Stimulated activated CD4-positive, alpha-beta T cell treated with anti-CD3 and anti-CD28 coated beads, Interleukin-15, amount 100 ng/mL, for 1 hour (primary cell): ENCODE data around the gene ANAPC2.
A peak's percentile ranks its signal among the peaks of the same experiment; 100 is the strongest.

ENCODE experiments used
- DNase-seq, 2 donors: peaks; one replicate each; pipeline ENCODE4 v3.0.0-alpha.2; 2020; ENCODE audit warnings: low read depth in 1 of 2, low spot score in 1 of 2

The ANAPC2 gene

DNA sequence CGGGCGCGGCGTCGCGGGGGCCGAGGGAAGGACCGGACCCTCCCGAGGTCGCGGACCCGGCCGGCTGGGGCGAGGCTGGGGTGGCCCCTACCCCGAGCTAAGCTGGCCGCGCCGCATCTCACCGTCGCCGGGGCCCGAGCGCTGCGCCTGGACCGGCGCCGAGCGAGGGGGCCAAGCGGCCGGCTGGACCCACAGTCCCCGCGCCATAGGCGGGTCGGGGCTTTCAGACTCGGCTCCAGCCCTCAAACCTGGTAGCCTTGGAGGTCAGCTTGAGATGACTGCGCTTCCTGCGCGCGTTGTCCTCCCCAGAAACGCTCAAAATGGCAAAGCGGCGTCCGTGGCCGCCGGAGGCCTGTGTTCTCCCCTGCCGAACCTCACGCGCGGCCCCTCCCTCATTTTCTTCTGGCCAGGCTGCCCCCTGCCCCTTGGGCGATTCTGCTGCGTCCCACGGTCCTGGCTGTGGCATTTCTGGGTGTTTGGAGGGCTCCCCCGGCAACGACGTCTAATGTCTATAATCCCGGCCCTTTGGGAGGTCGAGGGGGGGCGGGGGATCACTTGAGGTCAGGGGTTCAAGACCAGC lies 58.1 kb downstream of the ANAPC2 start:
- DNase-seq: no peak

DNA sequence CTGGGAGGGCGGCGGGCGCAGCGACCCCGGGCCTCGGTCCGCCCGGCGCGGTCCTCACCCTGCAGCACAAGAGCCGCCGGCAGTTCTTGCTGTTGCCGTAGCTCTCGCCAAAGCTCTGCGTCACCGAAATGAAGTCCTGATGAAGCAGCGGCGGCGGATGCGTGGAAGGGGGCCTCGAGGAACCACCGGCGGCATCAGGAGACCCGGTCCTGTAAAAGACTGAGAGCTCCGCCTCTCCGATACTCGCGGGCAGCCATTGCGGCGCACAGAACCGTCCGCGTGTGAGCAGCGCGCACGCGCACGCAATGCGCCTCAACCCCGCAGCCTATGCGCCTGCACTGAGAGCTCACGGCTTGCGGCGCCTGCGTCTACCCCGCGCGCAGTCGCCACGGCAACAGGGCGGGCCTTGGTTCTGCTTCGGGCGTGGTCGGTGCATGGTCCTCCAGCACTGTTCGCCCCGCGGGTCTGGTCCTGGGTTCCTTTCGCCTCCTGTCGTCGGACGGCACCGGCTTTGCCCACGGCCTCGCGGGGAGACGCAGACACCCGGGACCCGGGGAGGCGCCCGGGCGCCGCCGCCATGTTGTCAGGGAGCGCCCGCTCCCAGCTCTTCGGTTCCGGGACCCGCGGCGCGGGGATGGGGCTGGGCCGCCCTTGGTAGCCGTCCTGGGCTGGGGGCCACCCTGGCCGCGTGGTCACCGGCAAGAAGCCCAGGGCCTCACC lies 58.7 kb downstream of the ANAPC2 start:
- peak; percentile 78 to 84 for DNase-seq

DNA sequence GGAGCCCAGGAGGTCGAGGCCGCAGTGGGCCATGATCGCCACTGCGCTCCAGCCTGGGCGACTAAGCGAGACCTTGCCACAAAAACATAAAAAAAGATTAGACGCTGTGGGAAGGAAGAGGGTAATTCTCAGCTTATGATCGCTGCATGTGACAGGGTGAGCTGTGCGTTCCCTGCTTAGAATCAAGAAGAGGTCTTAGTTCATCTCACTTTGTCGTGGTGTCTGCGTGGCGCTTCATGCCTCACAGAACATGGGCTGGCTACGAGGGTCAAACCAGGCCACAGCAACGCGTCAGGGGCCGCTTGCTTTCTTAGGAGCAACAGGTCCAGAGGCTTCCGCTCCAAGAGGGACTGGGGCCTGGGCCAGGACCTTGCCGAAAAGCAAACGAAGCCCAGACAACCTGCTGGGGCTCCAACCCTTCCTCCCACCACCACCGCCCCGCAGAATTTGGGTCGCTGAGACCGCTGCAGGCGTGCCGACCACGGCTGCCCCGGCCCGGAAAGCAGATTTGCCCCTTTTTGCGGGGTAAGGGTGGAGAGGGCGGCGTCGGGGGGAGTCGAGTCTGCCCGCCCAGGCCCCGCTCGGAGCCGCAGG lies 59.4 kb downstream of the ANAPC2 start:
- DNase-seq: no peak

DNA sequence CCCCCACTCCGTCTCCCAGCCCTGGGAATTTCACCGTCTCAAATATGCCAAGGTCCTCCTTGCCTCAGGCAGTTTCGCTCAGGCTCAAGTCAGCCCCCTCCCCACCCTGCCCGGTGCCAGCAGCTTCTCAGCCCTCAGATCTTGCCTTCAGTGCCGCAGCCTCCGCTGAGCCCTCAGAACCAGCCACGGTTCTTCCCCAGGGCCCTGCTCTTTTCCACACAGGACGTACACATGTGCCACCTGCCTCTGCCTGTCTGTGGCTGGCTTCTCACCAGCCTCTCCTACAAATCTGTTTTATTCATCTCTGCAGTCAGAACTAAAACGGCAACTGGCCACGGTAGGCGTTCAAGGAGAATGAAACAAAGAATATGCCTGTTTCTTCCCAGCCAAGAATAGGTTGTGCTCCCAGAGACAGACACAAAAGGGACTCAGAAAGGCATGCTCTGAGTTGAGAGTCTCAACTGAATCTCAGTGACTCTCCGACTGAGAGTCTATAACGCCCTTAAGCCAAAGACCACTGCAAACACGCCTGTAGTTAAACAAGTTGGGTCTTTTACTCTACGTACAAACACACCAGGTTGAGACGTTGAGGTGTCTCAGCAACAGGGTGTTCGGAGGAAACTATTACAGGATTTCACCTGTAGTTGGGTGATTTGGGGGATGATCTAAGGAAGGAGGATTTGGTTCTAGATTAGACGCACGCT lies 60.0 kb downstream of the ANAPC2 start:
- no peak for DNase-seq

DNA sequence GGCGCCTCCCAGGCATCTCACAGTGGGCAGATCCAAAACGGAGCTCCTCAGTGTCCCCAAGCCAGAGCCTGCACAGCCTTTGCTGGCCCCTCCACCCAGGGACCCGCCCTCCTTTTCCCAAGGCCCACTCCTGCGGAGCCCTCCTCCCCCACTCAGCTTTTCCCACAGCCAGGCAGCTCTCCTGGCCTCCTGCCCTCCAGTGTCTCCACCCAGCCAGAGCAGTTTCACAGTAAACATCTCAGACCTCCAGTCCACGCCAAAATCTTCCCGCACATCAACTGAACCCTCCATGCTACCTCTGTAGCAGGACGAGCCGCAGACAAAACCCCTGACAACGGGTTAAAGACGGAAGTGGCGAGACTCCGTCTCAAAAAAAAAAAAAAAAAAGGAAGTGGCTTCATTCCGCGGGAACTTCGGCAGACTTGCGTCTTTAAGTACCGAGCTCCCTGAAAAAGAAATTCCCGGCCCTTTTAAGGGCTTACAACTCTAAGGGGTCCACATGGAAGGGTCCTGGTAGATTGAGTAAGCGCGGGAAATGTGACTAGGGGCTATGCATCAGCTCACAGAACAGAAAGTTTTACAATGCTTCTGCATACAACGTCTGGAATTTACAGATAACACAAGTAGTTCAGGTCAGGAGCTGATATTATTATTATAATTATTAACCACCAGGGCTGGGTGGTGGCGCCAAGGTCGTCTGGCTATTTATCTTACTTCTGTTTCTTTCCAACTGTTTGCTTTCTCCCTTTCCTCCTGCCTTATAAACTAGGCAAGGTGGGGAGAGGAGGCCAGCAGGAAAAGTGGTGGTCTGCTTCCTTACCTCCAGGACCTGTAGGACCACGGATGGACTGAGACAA lies 60.8 kb downstream of the ANAPC2 start:
- no peak for DNase-seq

DNA sequence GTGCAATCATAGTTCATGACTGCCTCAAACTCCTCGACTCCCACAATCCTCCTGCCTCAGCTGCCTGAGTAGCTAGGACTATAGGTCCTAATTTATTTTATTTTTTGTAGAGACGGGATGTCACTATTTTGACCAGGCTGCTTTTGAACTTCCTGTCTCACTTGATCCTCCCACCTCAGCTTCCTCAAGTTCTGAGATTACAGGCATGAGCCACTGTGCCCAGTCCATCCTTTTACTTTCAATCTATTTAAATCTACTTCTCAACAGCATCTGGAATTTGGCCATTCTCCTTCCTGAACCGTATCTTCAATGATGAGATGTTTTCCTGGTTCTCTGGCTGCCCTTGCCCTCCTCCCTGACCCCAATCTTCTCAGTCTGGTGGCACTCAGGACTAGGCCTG lies 61.6 kb downstream of the ANAPC2 start:
- DNase-seq: no peak
